GM19035 (cell line): Measurements from ENCODE around the gene MDN1.
"Not testable (repeated sequence)": the region's sequence is repeated elsewhere in the genome, so short reads cannot be mapped to it uniquely, and the experiment has no call there.

Source experiments
- ATAC-seq: cut with Tn5 transposase; IDR thresholded peaks from one replicate; pipeline ENCODE4 v1.9.1; 2021; ENCODE audit not compliant: unreplicated experiment

Gene MDN1

GRCh38 chr6:89775150-89775549 is 44.4 kb downstream of the MDN1 start:
- ATAC-seq, result no peak

GRCh38 chr6:89769572-89769971 is 50.0 kb downstream of the MDN1 start:
- ATAC-seq, result no peak

DNA sequence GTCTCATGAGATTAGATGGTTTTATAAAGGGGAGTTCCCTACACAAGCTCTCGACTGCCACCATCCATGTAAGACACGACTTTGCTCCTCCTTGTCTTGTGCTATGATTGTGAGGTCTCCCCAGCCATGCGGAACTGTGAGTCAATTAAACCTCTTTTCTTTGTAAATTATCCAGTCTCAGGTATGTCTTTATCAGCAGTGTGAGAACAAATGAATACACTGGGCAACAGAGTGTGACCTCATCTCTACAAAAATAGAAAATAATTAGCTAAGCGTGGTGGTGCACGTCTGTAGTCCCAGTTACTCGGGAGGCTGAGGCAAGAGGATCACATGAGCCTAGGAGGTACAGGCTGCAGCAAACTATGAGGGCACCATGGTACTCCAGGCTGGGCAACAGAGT is 51.3 kb downstream of the MDN1 start:
- no peak for ATAC-seq

GRCh38 chr6:89763550-89763949 is 56.0 kb downstream of the MDN1 start:
- no peak for ATAC-seq

DNA sequence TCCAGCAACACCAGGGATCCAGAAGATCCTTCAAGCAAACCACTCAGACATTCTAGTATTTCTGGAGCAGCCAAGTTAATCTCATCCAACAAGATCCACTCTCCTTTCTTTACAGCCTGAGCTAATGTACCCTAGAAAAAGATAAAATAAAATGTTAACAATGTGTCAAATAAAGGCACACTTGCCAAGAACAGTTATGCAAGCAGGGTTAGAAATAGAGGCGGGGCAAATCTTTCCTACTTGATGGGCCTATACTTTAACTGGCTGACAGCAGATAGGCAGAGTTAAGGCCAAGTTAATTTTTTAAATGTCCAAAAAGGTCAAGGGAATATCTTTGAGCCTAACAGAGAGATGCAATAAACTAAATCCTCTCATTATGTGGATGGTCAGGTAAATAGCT is 60.8 kb downstream of the MDN1 start:
- no peak for ATAC-seq

GRCh38 chr6:89750338-89750737 is 69.3 kb downstream of the MDN1 start:
- no peak for ATAC-seq

GRCh38 chr6:89749918-89750317 is 69.7 kb downstream of the MDN1 start:
- ATAC-seq, result no peak

DNA sequence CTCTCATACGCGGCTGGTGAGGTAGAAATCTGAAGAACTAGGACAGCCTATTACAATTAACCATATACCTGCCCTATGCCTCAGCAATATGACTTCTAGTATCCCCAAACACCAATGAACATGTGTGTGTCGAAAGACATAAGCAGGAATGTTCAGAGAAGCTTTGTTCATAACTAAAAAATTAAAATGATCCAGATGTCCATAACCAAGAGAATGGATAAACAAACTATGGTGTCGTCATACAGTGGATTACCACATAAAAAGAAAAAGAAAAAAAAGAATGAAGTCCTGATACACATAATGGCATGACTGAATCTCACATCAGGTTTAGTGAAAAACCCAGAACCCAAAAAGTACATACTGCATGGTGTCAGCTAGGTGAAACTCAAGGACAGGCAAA is 73.9 kb downstream of the MDN1 start:
- ATAC-seq, result no peak

- no peak for ATAC-seq
Observed at GRCh38 chr6:89745096-89745495, 74.5 kb downstream of the MDN1 start.

DNA sequence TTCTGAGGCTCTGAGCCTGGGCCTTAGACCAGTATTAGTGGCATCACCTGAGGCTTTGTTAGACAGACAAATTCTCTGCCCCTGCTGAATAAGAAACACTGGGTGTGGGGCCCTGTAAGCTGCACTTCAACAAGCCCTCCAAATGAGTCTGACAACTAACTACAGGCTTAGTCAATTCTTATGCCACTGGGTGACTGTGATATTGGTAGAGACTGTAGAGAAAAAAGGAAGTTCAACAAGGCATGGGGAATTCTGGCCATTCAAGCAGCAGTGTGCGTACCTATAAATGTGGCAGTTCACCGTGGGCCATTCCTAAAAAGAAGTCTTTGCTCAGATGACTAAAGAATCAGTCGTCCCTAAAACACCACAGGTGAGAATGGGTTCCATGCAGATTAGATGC is 82.7 kb downstream of the MDN1 start:
- ATAC-seq, result no peak

DNA sequence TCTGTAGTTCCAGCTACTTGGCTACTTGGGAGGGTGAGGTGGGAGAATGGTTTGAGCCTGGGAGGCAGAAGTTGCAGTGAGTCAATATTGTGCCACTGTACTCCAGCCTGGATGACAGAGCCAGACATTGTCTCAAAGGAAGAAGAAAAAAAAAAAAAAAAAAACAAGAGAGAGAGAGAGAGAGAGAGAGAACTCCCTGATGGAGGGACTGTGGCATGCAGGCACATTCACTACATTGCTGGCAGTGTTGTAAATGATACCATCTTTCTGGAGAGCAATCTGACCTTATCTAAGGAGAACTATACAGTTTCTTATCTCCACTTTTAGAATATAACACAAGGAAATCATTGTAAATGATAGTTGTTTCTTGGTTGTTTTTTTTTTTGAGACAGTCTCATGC is 85.1 kb downstream of the MDN1 start:
- no peak for ATAC-seq

DNA sequence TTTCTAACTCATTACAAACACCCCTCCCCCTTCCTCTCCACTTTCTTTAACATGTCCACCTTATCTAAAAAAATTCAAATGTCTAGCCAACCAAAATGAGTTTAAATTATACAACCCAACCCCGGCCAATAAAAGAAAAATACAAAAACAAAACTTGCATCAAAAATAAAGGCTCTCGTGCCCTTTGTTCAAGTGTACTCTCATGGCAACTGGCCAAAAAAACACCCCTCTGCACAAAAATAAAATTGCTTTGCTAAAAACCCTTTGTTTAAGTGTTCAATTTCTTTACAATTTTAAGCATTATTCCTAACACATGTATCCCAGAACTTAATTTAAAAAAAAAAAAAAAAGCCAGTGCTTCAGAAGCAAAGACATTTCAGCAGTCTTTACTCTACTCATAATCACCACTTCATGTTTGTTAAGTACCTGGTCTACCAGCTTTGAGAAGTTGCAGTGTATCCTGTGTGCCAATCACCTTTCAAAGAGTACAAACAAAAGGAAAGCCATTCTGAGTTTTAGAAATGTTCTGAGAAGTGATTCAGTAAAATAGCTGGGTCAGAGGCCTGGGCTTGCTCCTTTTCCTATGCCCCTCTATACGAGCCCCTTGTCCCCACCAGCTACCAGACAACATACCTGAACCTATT is 87.5 kb downstream of the MDN1 start:
- no peak for ATAC-seq

DNA sequence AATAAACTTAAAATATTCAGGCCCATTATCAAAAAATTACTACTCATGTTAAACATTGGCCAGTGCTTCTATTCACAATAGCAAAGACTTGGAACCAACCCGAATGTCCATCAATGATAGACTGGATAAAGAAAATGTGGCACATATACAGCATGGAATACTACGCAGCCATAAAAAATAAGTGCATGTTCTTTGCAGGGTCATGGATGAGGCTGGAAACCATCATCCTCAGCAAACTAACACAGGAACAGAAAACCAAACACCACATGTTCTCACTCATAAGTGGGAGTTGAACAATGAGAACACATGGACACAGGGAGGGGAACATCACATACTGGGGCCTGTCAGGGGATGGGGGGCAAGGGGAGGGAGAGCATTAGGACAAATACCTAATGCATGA is 88.3 kb downstream of the MDN1 start:
- ATAC-seq, result not testable (repeated sequence)

DNA sequence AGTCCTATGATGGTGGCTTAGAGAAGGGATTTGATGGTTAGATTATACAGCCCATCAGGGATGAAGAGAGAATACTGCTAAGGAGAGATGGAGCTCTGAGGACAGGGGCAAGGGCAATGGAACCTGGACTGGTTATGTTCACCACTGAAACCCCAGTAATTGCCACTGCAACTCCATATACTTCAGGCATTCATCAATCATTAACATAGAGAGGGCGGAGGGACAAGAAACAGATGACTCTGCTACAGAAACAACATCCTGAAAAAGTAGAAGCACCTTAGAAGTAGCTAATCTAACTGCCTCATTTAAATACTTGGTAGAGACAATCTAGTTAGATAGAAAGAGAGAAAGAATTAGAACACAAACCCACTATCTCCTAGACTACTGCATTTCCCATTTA is 89.8 kb downstream of the MDN1 start:
- ATAC-seq, result no peak

DNA sequence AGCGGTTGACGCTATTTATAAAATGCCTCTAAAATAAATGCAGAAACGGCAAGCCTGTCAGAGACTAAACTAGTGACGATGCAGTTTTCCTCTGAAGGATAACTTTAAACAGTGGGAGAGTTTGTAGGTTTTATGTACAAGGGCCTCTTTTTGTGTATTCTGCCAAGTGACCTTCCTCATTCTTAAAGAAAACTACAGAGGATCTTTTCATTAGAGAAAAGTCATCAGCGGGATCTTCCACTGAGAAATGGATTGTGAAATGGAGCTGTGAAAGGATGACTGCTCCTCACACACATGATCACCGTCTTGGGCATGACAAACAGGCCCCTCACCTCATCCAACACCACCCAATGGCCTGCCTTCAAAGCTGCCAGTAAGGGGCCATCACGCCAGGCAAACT is 92.1 kb downstream of the MDN1 start:
- ATAC-seq, result no peak

- ATAC-seq, result no peak
Observed at GRCh38 chr6:89724981-89725380, 94.6 kb downstream of the MDN1 start.

GRCh38 chr6:89723046-89723445 is 96.5 kb downstream of the MDN1 start:
- no peak for ATAC-seq

DNA sequence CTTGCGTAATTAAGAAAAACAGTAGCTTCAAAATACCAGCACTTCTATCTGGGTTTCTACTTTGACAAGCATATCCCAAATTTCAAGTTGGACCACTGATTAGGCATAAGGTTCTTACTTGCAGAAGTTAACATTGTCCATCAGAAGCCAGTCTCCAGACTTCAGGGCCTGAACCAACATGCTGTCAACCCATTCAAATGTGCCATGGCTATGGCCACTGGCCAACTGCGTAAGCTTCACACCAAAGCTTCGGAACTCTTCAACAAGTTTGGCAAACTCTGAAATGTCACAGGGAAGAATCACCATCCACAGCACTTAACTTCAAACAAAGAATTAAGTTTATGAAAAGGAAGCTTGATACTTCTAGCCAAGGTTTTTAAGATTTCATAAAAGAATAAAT is 103.1 kb downstream of the MDN1 start:
- no peak for ATAC-seq

DNA sequence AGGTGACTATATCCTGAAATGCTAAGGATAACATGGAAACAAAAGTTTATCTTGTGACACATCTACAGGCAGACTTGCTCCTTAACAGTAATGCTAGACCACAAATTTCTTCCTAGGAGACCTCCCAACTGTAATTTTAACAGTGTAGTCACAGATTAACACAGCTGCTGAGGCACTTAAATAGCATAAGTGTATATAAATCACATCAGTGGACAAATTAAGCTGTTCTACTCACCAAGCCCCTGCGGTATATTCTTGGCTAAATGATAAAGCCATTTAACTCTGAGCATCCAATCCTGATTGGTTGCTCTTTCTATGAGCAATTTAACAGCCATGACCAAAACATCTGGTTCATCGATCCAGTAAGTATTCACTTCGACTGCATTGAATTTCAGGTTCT is 107.8 kb downstream of the MDN1 start:
- no peak for ATAC-seq

DNA sequence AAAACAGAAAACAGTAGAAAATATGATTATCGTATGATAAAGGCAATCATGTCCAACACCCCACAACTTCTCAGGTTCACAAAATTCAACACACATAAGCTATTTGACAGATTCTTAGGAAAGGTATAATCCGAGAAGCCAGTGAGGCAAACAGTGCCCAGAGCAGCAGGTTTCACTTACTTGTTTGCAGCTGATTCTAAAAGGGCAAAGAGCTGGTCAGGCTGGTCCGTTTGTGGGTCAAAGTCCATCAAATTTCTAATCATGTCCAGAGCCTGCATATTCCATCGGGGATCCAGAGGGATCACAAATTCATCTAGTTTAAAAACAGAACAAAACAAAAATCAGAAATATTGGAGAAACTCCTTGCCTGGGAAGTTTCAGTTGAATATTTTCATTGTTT is 111.3 kb downstream of the MDN1 start:
- ATAC-seq, result no peak

GRCh38 chr6:89707766-89708165 is 111.8 kb downstream of the MDN1 start:
- ATAC-seq, result no peak

DNA sequence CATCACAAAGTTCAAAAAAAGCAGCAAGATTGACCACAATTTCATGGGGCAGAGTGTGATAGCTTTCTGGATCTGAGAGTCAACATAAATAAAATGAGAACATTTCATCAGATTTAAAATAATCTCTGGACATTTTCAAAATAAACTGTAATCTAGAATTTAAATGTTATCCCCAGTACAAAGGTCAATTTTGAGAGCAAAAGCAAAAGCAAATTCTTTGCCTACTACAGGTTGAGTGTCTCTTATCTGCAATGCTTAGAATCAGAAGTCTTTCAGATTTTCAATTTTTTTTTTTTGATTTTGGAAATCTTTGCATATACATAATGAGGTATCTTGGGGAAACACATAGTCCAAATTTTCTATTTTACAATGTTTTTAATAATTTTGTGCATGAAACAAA is 113.5 kb downstream of the MDN1 start:
- ATAC-seq, result no peak

GRCh38 chr6:89703292-89703691 is 116.3 kb downstream of the MDN1 start:
- ATAC-seq, result no peak

DNA sequence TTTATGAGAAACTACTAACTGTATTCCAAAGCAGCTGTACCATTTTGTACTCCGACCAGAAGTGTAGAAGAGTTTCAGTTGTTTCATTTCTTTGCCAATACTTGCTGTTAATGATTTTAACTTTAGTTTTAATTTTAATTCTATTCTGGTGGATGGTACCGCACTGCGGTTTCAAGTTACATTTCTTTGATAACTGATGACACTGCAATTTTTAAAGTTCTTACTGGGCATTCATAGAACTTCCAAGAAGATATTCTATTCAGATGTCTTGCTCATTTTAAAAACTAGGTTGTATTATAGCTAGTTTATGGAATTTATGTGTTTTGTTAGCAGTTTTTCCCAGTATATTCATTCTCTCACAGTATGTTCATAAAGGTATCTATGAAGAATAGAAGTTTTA is 117.2 kb downstream of the MDN1 start:
- no peak for ATAC-seq
